HCT116 (cell line): ENCODE measurements around the gene GRK1.

Experiments
- EGR1 ChIP-seq: IDR thresholded peaks from 2 replicates; pipeline ENCODE4 v1.6.1; 2012; ENCODE audit warnings: low read depth
- POLR2A ChIP-seq: IDR thresholded peaks from 2 replicates; pipeline ENCODE4 v1.7.0; 2011; ENCODE audit warnings: borderline replicate concordance; ENCODE audit not compliant: insufficient read depth, insufficient read length; ENCODE audit errors: extremely low read depth
- POLR2AphosphoS5 ChIP-seq: IDR thresholded peaks from 2 replicates; pipeline ENCODE4 v1.6.1; 2011; ENCODE audit warnings: mild to moderate bottlenecking, low read depth, low read length, moderate library complexity
- RAD21 ChIP-seq: IDR thresholded peaks from 2 replicates; pipeline ENCODE4 v1.6.1; 2012; ENCODE audit warnings: low read depth, mild to moderate bottlenecking
- YY1 ChIP-seq: IDR thresholded peaks from 2 replicates; pipeline ENCODE4 v1.6.1; 2011; ENCODE audit warnings: low read length, low read depth, moderate library complexity, mild to moderate bottlenecking; ENCODE audit not compliant: insufficient replicate concordance; ENCODE audit errors: extremely low read depth
- TF ChIP-seq, protein P1 (sequence below), 3 experiments: fragments of 200-600 bp in 1 of 3; sonication (generic) in 1 of 3; IDR thresholded peaks in 2 of 3; conservative IDR thresholded peaks in 1 of 3; 2 replicates each; pipeline ENCODE4 v1.5.1; 2012 to 2017; ENCODE audit warnings: low read depth in 2 of 3, low read length in 2 of 3, antibody characterized with exemption in 1 of 3, borderline replicate concordance in 1 of 3, control low read depth in 1 of 3, mild to moderate bottlenecking in 1 of 3, mixed read lengths in 1 of 3, mixed run types in 1 of 3, moderate library complexity in 1 of 3; ENCODE audit not compliant: insufficient read depth in 1 of 3
- TF ChIP-seq, protein P2 (sequence below): IDR thresholded peaks from 2 replicates; pipeline ENCODE4 v1.6.1; 2012

DNA sequence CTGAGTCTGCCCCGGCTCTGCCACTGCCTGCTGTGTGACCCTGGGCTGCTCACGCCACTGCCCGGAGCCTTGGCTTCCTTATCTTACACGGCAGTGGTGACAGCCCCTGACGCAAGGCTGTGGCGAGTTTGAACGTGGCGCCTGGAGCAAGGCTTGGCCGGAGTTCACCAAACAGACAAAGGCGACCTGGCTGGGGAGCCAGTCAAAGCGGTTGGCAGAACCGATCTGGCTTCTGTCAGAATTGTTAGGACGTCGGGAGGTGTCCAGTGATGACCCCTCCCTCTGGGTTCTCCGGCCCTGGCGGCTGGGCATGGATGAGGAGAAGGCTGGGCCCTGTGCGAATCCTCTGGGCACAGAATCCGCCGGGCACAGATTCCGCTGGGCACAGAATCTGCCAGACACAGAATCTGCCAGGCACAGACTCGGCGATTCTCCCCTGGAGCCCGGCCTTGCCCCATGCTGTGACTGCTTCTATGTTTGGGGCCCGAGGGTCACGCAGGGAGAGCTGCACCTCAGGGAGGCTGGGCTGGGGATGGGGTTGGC, 80.3 kb downstream of the GRK1 start:
- TF ChIP-seq, protein P1, sequence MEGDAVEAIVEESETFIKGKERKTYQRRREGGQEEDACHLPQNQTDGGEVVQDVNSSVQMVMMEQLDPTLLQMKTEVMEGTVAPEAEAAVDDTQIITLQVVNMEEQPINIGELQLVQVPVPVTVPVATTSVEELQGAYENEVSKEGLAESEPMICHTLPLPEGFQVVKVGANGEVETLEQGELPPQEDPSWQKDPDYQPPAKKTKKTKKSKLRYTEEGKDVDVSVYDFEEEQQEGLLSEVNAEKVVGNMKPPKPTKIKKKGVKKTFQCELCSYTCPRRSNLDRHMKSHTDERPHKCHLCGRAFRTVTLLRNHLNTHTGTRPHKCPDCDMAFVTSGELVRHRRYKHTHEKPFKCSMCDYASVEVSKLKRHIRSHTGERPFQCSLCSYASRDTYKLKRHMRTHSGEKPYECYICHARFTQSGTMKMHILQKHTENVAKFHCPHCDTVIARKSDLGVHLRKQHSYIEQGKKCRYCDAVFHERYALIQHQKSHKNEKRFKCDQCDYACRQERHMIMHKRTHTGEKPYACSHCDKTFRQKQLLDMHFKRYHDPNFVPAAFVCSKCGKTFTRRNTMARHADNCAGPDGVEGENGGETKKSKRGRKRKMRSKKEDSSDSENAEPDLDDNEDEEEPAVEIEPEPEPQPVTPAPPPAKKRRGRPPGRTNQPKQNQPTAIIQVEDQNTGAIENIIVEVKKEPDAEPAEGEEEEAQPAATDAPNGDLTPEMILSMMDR (IDR thresholded peaks at IDR 0.05 in 2 of 3, conservative IDR thresholded peaks at IDR 0.05 in 1 of 3; ENCODE audit: borderline replicate concordance in 1 of 3, insufficient read depth in 1 of 3, low read depth in 2 of 3, low read length in 2 of 3) = no peak
- TF ChIP-seq RAD21 (no peak), POLR2A (no peak), POLR2AphosphoS5 (no peak), EGR1 (no peak), YY1 (no peak)
- TF ChIP-seq, protein P2, sequence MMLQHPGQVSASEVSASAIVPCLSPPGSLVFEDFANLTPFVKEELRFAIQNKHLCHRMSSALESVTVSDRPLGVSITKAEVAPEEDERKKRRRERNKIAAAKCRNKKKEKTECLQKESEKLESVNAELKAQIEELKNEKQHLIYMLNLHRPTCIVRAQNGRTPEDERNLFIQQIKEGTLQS = no peak
